HEK293 (cell line): ENCODE results near the gene MYL10.

Source experiments
- CTCF ChIA-PET: fragments of 350-600 bp; formaldehyde crosslinking; extraction: SDS; loops from one replicate; lab custom pipeline; 2021; ENCODE audit warnings: antibody characterized with exemption; lab: Yijun Ruan, JAX
- POLR2A ChIA-PET: fragments of 300-600 bp; formaldehyde crosslinking; extraction: SDS; loops from one replicate; lab custom pipeline; 2020; ENCODE audit warnings: antibody characterized with exemption, inconsistent platforms; lab: Yijun Ruan, JAX
- H3K27ac ChIP-seq: fragments of 200-500 bp; sonication (Bioruptor generic); 2 replicates; pipeline ENCODE4 v1.5.1; 2014; ENCODE audit warnings: low read depth, low read length, control low read depth, inconsistent platforms; ENCODE audit errors: extremely low read depth
- H3K36me3 ChIP-seq, 2 experiments: fragments of 200-500 bp in 1 of 2; sonication (Bioruptor generic) in 1 of 2; 1 replicate in 1 of 2; 2 replicates in 1 of 2; pipeline ENCODE4 v1.5.1; 2014 to 2017; ENCODE audit warnings: inconsistent platforms in 2 of 2, low read length in 2 of 2; ENCODE audit not compliant: control insufficient read depth in 2 of 2, insufficient read depth in 1 of 2
- H3K4me1 ChIP-seq: fragments of 200-500 bp; sonication (Bioruptor generic); 2 replicates; pipeline ENCODE4 v1.5.1; 2014; ENCODE audit warnings: mild to moderate bottlenecking, low read length, inconsistent platforms; ENCODE audit not compliant: control insufficient read depth, insufficient read depth
- H3K4me3 ChIP-seq: 2 replicates; pipeline ENCODE4 v1.5.1; 2011; ENCODE audit warnings: low read depth, mild to moderate bottlenecking, control low read depth, low read length, moderate library complexity
- H3K9me3 ChIP-seq: fragments of 200-500 bp; sonication (Bioruptor generic); 2 replicates; pipeline ENCODE4 v1.5.1; 2014; ENCODE audit warnings: low read depth, low read length, inconsistent platforms; ENCODE audit not compliant: control insufficient read depth, insufficient read depth
- BCL11A ChIP-seq: fragments of 450-650 bp; formaldehyde crosslinking; IDR thresholded peaks from 2 replicates; pipeline ENCODE4 v1.5.1; 2016; ENCODE audit warnings: low read depth, missing biosample characterization, missing genetic modification characterization
- BCL6B ChIP-seq: fragments of 450-650 bp; formaldehyde crosslinking; IDR thresholded peaks from 2 replicates; pipeline ENCODE4 v1.5.1; 2017; ENCODE audit warnings: missing biosample characterization, missing genetic modification characterization
- PRDM4 ChIP-seq: fragments of 450-650 bp; formaldehyde crosslinking; IDR thresholded peaks from 2 replicates; pipeline ENCODE4 v1.5.1; 2017; ENCODE audit warnings: missing biosample characterization, missing genetic modification characterization
- SALL2 ChIP-seq: fragments of 450-650 bp; formaldehyde crosslinking; IDR thresholded peaks from 2 replicates; pipeline ENCODE4 v1.5.0; 2017; ENCODE audit warnings: missing biosample characterization, mild to moderate bottlenecking, missing genetic modification characterization, borderline replicate concordance
- SETDB1 ChIP-seq: IDR thresholded peaks from one replicate; pipeline ENCODE4 v1.6.1; 2017; ENCODE audit warnings: mild to moderate bottlenecking, low read length, moderate library complexity, mixed read lengths; ENCODE audit not compliant: insufficient read length
- TSHZ1 ChIP-seq: fragments of 450-650 bp; formaldehyde crosslinking; IDR thresholded peaks from 2 replicates; pipeline ENCODE4 v1.5.1; 2016; ENCODE audit warnings: missing biosample characterization, missing genetic modification characterization, borderline replicate concordance
- ZBTB49 ChIP-seq: fragments of 450-650 bp; formaldehyde crosslinking; IDR thresholded peaks from 2 replicates; pipeline ENCODE4 v1.5.1; 2016; ENCODE audit warnings: missing biosample characterization, missing genetic modification characterization, low read depth
- ZNF121 ChIP-seq: fragments of 450-650 bp; formaldehyde crosslinking; IDR thresholded peaks from 2 replicates; pipeline ENCODE4 v1.5.1; 2016; ENCODE audit warnings: missing biosample characterization, missing genetic modification characterization
- ZNF148 ChIP-seq: fragments of 450-650 bp; formaldehyde crosslinking; IDR thresholded peaks from 2 replicates; pipeline ENCODE4 v1.5.0; 2017; ENCODE audit warnings: missing biosample characterization, missing genetic modification characterization, borderline replicate concordance
- ZNF175 ChIP-seq: fragments of 450-650 bp; formaldehyde crosslinking; IDR thresholded peaks from 2 replicates; pipeline ENCODE4 v1.5.1; 2016; ENCODE audit warnings: missing biosample characterization, missing genetic modification characterization
- ZNF223 ChIP-seq: fragments of 450-650 bp; formaldehyde crosslinking; IDR thresholded peaks from 2 replicates; pipeline ENCODE4 v1.5.1; 2016; ENCODE audit warnings: missing biosample characterization, missing genetic modification characterization
- ZNF341 ChIP-seq: fragments of 450-650 bp; formaldehyde crosslinking; IDR thresholded peaks from 2 replicates; pipeline ENCODE4; 2016; ENCODE audit warnings: low read depth, missing biosample characterization, missing genetic modification characterization
- ZNF416 ChIP-seq: fragments of 450-650 bp; formaldehyde crosslinking; IDR thresholded peaks from 2 replicates; pipeline ENCODE4 v1.5.1; 2016; ENCODE audit warnings: missing biosample characterization, missing genetic modification characterization
- ZNF624 ChIP-seq: fragments of 450-650 bp; formaldehyde crosslinking; IDR thresholded peaks from 2 replicates; pipeline ENCODE4 v1.5.1; 2017; ENCODE audit warnings: missing biosample characterization, missing genetic modification characterization
- ZNF645 ChIP-seq: fragments of 450-650 bp; formaldehyde crosslinking; IDR thresholded peaks from 2 replicates; pipeline ENCODE4; 2016; ENCODE audit warnings: missing biosample characterization, missing genetic modification characterization
- ZNF654 ChIP-seq: fragments of 450-650 bp; formaldehyde crosslinking; IDR thresholded peaks from 2 replicates; pipeline ENCODE4 v1.5.1; 2016; ENCODE audit warnings: low read depth, missing biosample characterization, missing genetic modification characterization
- ZNF776 ChIP-seq: fragments of 450-650 bp; formaldehyde crosslinking; IDR thresholded peaks from 2 replicates; pipeline ENCODE4 v1.5.0; 2017; ENCODE audit warnings: missing biosample characterization, missing genetic modification characterization, borderline replicate concordance
- ZNF785 ChIP-seq: fragments of 450-650 bp; formaldehyde crosslinking; IDR thresholded peaks from 2 replicates; pipeline ENCODE4 v1.5.1; 2016; ENCODE audit warnings: missing biosample characterization, missing genetic modification characterization
- ZNF791 ChIP-seq: fragments of 450-650 bp; formaldehyde crosslinking; IDR thresholded peaks from 2 replicates; pipeline ENCODE4 v1.5.1; 2016; ENCODE audit warnings: missing biosample characterization, missing genetic modification characterization
- ZSCAN18 ChIP-seq: fragments of 450-650 bp; formaldehyde crosslinking; IDR thresholded peaks from 2 replicates; pipeline ENCODE4 v1.5.1; 2016; ENCODE audit warnings: missing biosample characterization, missing genetic modification characterization

MYL10 gene

GRCh38 chr7:101581891-101582290, 47.2 kb downstream of the MYL10 start:
- no peak overlapping the region for H3K4me3 ChIP-seq
- no peaks in the 10 kb centered on the region; the same call in 1 of the 2 replicates for H3K9me3 ChIP-seq
- H3K36me3 ChIP-seq: no peaks in the 10 kb centered on the region
- ChIA-PET POLR2A (no interaction called here), CTCF (no interaction called here)
- no peak for TF ChIP-seq BCL11A (tag by site-specific recombination)
- no peak for TF ChIP-seq ZNF654 (tag by site-specific recombination)
- no peak for TF ChIP-seq TSHZ1 (tag by site-specific recombination)
- TF ChIP-seq ZNF121: no peak
- TF ChIP-seq ZNF148: no peak
- no peak for TF ChIP-seq ZNF785
- no peak for TF ChIP-seq SETDB1
- no peak for TF ChIP-seq ZNF416 (tag by site-specific recombination)
- no peak for TF ChIP-seq ZBTB49 (tag by site-specific recombination)
- TF ChIP-seq ZNF175 (tag by site-specific recombination): no peak
- TF ChIP-seq PRDM4 (tag by site-specific recombination): no peak
- no peak for TF ChIP-seq ZNF624 (tag by site-specific recombination)
- H3K4me1 ChIP-seq: no peaks in the 10 kb centered on the region
- no peak overlapping the region for H3K27ac ChIP-seq

- ChIA-PET CTCF (interaction anchor here (0.7 kb wide), 1 partner anchor 108 kb away, joined by 3 read pairs; no protein-coding TSS in a partner anchor), POLR2A (no interaction called here)
- no peak overlapping the region for H3K27ac ChIP-seq
- TF ChIP-seq ZNF776 (tag by site-specific recombination) (no peak), ZNF791 (tag by site-specific recombination) (no peak), SALL2 (tag by site-specific recombination) (no peak), ZNF645 (tag by site-specific recombination) (no peak), SETDB1 (no peak), ZNF341 (tag by site-specific recombination) (no peak), ZSCAN18 (no peak), ZNF223 (tag by site-specific recombination) (no peak), BCL6B (no peak)
Measured at GRCh38 chr7:101580596-101580995, 48.5 kb downstream of the MYL10 start.

More at GRCh38 chr7:101580596-101580995, 48.5 kb downstream of the MYL10 start:
- no peak overlapping the region for H3K4me3 ChIP-seq
- H3K36me3 ChIP-seq: no peaks in the 10 kb centered on the region
- H3K4me1 ChIP-seq: no peaks in the 10 kb centered on the region
- H3K9me3 ChIP-seq: no peaks in the 10 kb centered on the region; the same call in 1 of the 2 replicates
